ENCODE results near the gene DPYD.

The DPYD gene

DNA sequence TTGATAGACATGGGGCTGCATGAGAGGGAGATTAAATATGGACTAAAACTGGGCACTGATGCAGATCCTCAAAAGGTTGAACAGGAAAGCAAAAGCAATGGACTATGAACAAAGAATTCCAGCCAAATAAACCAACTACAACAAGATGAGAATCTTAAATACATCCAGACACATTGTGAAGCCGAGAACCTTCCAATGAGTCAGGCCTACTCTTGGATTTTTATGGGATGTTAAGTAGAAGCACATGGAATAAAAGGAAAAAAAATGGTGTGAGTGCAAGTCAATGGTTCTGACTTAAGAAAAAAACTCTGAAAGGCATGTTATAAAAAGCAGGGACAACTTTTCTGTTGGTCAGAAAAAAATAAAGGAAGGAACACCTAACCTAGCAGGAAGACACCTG is 227.2 kb downstream of the DPYD start:
- Histone ChIP-seq H3K27ac (no peak overlapping the region), H3K4me3 (no peak overlapping the region), H3K9me3 (no peaks in the 10 kb centered on the region), H3K27me3 (no peaks in the 10 kb centered on the region), H3K4me1 (no peaks in the 10 kb centered on the region), H3K36me3 (no peaks in the 10 kb centered on the region)
- TF ChIP-seq CTCF (IDR thresholded peaks at IDR 0.05), result no peak
- intact Hi-C loops (cut with DNase I; ENCODE audit: low total_unique reads), result no loop called here
- DNase-seq, result no peak

- Histone ChIP-seq H3K9me3 (no peaks in the 10 kb centered on the region), H3K4me1 (no peaks in the 10 kb centered on the region), H3K36me3 (peaks cover 0 to 8% (median 7%) of the 10 kb centered on the region in 3 donors), H3K27ac (no peak overlapping the region), H3K27me3 (no peaks in the 10 kb centered on the region), H3K4me3 (no peak overlapping the region)
- DNase-seq, result no peak
- intact Hi-C loops (cut with DNase I; ENCODE audit: low total_unique reads), result no loop called here
- no peak for TF ChIP-seq CTCF (IDR thresholded peaks at IDR 0.05)
Measured at GRCh38 chr1:97691325-97691724, 229.5 kb downstream of the DPYD start.

DNA sequence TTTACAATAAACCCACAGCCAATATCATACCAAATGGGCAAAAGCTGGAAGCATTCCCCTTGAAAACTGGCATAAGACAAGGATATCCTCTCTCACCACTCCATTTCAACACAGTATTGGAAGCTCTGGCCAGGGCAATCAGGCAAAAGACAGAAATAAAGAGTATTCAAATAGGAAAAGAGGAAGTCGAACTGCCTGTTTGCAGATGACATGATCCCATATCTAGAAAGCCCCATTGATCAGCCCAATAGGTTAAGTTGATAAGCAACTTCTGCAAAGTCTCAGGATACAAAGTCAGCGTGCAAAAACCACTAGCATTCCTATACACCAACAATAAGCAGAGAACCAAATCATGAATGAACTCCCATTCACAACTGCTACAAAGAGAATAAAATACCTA is 235.5 kb downstream of the DPYD start:
- no peak for TF ChIP-seq CTCF (IDR thresholded peaks at IDR 0.05)
- Histone ChIP-seq H3K4me1 (no peaks in the 10 kb centered on the region), H3K4me3 (no peak overlapping the region), H3K27me3 (no peaks in the 10 kb centered on the region), H3K36me3 (peaks cover 0 to 10% (median 8%) of the 10 kb centered on the region in 3 donors), H3K9me3 (peaks cover 0 to 3% (median 0%) of the 10 kb centered on the region in 3 donors), H3K27ac (no peak overlapping the region)
- DNase-seq, result no peak
- intact Hi-C loops (cut with DNase I; ENCODE audit: low total_unique reads), result no loop called here

GRCh38 chr1:97680894-97681293 is 239.9 kb downstream of the DPYD start:
- Histone ChIP-seq H3K4me1 (no peaks in the 10 kb centered on the region), H3K27me3 (no peaks in the 10 kb centered on the region), H3K4me3 (no peak overlapping the region), H3K36me3 (peaks cover 8 to 16% (median 12%) of the 10 kb centered on the region in 3 donors), H3K27ac (no peak overlapping the region), H3K9me3 (peaks cover 0 to 2% (median 0%) of the 10 kb centered on the region in 3 donors)
- intact Hi-C loops (cut with DNase I; ENCODE audit: low total_unique reads), result no loop called here
- TF ChIP-seq CTCF (IDR thresholded peaks at IDR 0.05), result no peak
- DNase-seq, result no peak

DNA sequence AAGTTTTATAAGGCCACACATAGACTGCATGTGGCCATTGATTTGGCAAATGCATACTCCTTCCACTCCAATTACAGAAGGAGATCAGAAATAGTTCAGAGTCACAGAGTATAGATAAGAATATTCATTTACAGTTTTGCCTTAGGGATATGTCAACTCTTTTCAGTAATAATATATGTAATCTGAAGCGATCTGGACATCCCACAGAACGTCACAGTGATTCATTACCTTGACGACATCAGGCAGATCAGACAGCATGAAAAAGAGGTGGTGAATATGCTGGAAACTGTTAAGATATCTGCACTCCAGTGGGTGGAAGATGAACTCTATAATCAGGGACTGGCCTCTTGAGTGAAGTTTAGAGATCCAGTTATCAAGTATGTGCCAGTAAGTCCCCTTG is 240.4 kb downstream of the DPYD start:
- no peaks in the 10 kb centered on the region for H3K9me3 ChIP-seq
- no peaks in the 10 kb centered on the region for H3K4me1 ChIP-seq
- intact Hi-C loops (cut with DNase I; ENCODE audit: low total_unique reads), result no loop called here
- H3K4me3 ChIP-seq, result no peak overlapping the region
- no peaks in the 10 kb centered on the region for H3K27me3 ChIP-seq
- H3K27ac ChIP-seq, result no peak overlapping the region
- TF ChIP-seq CTCF (IDR thresholded peaks at IDR 0.05), result no peak
- no peak for DNase-seq
- H3K36me3 ChIP-seq, result peaks cover 8 to 16% (median 12%) of the 10 kb centered on the region in 3 donors

- no peaks in the 10 kb centered on the region for H3K9me3 ChIP-seq
- TF ChIP-seq CTCF (IDR thresholded peaks at IDR 0.05), result no peak
- H3K4me1 ChIP-seq, result no peaks in the 10 kb centered on the region
- no peak overlapping the region for H3K4me3 ChIP-seq
- no peak for DNase-seq
- H3K27ac ChIP-seq, result no peak overlapping the region
- peaks cover 8 to 16% (median 12%) of the 10 kb centered on the region in 3 donors for H3K36me3 ChIP-seq
- H3K27me3 ChIP-seq, result no peaks in the 10 kb centered on the region
- intact Hi-C loops (cut with DNase I; ENCODE audit: low total_unique reads), result no loop called here
Measured at GRCh38 chr1:97677702-97678101, 243.1 kb downstream of the DPYD start.
